K562 (cell line): ENCODE measurements around the gene PCGF6.

Experiments used
- CREM ChIP-seq: IDR thresholded peaks from 2 replicates; pipeline ENCODE4 v1.6.1; 2014; ENCODE audit warnings: antibody characterized with exemption, low read depth
- HNRNPK ChIP-seq: fragments of 200-400 bp; formaldehyde crosslinking; IDR thresholded peaks from one replicate; pipeline ENCODE4 v1.6.1; 2018; ENCODE audit warnings: mild to moderate bottlenecking, low read depth, low read length; ENCODE audit not compliant: poor library complexity, severe bottlenecking
- NCOR1 ChIP-seq: fragments of 450-650 bp; IDR thresholded peaks from 2 replicates; pipeline ENCODE4 v1.6.1; 2016; ENCODE audit warnings: mild to moderate bottlenecking, moderate library complexity
- POLR2A ChIP-seq: fragments of 450-650 bp; conservative IDR thresholded peaks from 2 replicates; pipeline ENCODE4 v1.6.1; 2016
- POLR2AphosphoS5 ChIP-seq: IDR thresholded peaks from 2 replicates; pipeline ENCODE4 v1.6.1; 2011; ENCODE audit warnings: mild to moderate bottlenecking, low read depth, low read length, moderate library complexity; ENCODE audit not compliant: control insufficient read depth, insufficient read depth
- THAP7 ChIP-seq: fragments of 250-450 bp; sonication (Bioruptor Pico); IDR thresholded peaks from 2 replicates; pipeline ENCODE4 v1.5.0; 2021
- YY1 ChIP-seq, 3 experiments: IDR thresholded peaks; 2 replicates each; pipeline ENCODE4 v1.6.1; 2011; ENCODE audit warnings: low read length in 2 of 3, mild to moderate bottlenecking in 2 of 3, moderate library complexity in 2 of 3, borderline replicate concordance in 1 of 3, control low read depth in 1 of 3, low read depth in 1 of 3; ENCODE audit not compliant: insufficient read depth in 3 of 3, insufficient replicate concordance in 2 of 3, control insufficient read depth in 1 of 3, insufficient read length in 1 of 3; ENCODE audit errors: extremely low read depth in 1 of 3
- ZNF561 ChIP-seq: fragments of 450-650 bp; formaldehyde crosslinking; conservative IDR thresholded peaks from 2 replicates; pipeline ENCODE4 v1.4.0; 2020; ENCODE audit warnings: mild to moderate bottlenecking, moderate library complexity
- ZSCAN32 ChIP-seq: fragments of 450-650 bp; formaldehyde crosslinking; IDR thresholded peaks from 2 replicates; pipeline ENCODE4 v1.4.0; 2020; ENCODE audit warnings: mild to moderate bottlenecking, moderate library complexity
- TF ChIP-seq, protein P1 (sequence below), 3 experiments: IDR thresholded peaks in 2 of 3; conservative IDR thresholded peaks in 1 of 3; 2 replicates each; pipeline ENCODE4 v1.5.1; 2011 to 2012; ENCODE audit warnings: low read length in 3 of 3, mild to moderate bottlenecking in 3 of 3, control low read depth in 2 of 3, improper control_type of control experiment in 1 of 3, inconsistent platforms in 1 of 3, low read depth in 1 of 3, mixed read lengths in 1 of 3, moderate library complexity in 1 of 3; ENCODE audit not compliant: insufficient read depth in 2 of 3

DNA sequence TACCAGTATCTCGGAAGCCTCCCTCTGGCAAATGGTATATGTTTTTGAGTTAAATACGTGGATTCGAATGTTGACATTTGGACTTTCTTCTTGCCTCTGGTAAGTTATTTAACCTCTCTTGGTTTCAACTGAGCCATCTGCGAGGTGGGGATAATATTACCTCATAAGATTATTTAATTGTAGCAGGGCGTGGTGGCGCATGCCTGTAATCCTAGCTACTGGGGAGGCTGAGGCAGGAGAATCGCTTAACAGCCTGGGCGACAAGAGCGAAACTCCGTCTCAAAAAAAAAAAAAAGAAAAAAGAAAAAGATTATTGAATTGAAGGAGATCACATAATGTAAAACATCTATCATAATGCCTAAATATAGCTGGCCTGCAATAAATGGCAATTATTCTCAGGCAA lies 16.4 kb upstream of the PCGF6 start:
- TF ChIP-seq HNRNPK: no peak
- no peak for TF ChIP-seq POLR2AphosphoS5
- no peak for TF ChIP-seq THAP7 (CRISPR knock-in tag)
- TF ChIP-seq NCOR1: no peak
- TF ChIP-seq YY1 (IDR thresholded peaks at IDR 0.05; ENCODE audit: borderline replicate concordance in 1 of 3, control insufficient read depth in 1 of 3, extremely low read depth in 1 of 3, insufficient read depth in 3 of 3, insufficient read length in 1 of 3, insufficient replicate concordance in 2 of 3, low read depth in 1 of 3, low read length in 2 of 3): no peak
- no peak for TF ChIP-seq CREM
- TF ChIP-seq POLR2A: no peak
- no peak for TF ChIP-seq ZNF561 (CRISPR knock-in tag)
- TF ChIP-seq ZSCAN32 (CRISPR knock-in tag): no peak
- TF ChIP-seq, protein P1, sequence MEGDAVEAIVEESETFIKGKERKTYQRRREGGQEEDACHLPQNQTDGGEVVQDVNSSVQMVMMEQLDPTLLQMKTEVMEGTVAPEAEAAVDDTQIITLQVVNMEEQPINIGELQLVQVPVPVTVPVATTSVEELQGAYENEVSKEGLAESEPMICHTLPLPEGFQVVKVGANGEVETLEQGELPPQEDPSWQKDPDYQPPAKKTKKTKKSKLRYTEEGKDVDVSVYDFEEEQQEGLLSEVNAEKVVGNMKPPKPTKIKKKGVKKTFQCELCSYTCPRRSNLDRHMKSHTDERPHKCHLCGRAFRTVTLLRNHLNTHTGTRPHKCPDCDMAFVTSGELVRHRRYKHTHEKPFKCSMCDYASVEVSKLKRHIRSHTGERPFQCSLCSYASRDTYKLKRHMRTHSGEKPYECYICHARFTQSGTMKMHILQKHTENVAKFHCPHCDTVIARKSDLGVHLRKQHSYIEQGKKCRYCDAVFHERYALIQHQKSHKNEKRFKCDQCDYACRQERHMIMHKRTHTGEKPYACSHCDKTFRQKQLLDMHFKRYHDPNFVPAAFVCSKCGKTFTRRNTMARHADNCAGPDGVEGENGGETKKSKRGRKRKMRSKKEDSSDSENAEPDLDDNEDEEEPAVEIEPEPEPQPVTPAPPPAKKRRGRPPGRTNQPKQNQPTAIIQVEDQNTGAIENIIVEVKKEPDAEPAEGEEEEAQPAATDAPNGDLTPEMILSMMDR (IDR thresholded peaks at IDR 0.05 in 2 of 3, conservative IDR thresholded peaks at IDR 0.05 in 1 of 3; ENCODE audit: insufficient read depth in 2 of 3, low read depth in 1 of 3, low read length in 3 of 3): no peak
